ENCODE results near the gene HCN1. TPM values are rescaled to one million over a fixed set of nuclear protein-coding genes. Genes with fewer than 3 reads are reported as not detected.
A peak's percentile ranks its signal among the peaks of the same experiment; 100 is the strongest.
"Not testable (repeated sequence)": the region's sequence is repeated elsewhere in the genome, so short reads cannot be mapped to it uniquely, and the experiment has no call there.

Gene HCN1
- total RNA-seq, 1 experiment from 2014 or later = not detected

- in situ Hi-C loops (cut with HindIII; ENCODE audit: low pct_unique_long_range_greater_than_20kb, low sequenced_read_pairs) = no loop called here
- no peak for DNase-seq (ENCODE audit: low read depth)
Measured at GRCh38 chr5:45627076-45627656, 69.0 kb downstream of the HCN1 start.

DNA sequence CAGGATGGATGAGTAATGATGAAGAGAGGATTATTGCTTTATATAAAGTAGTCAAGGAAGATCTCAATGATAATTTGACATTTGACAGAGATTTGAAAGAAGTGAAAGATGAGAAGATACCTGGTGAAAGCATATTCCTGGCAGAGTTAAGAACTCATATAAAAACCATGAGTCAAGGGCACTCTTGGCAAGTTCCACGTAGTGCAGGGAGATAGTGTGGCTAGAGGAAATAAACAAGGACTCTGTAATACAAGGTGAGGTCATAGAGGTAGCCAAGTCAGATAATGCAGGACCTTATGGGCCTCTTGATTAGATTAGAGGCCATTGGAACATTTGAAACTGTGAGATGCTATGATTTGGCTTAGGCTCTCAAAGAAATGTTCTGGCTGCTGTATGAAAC, 72.3 kb downstream of the HCN1 start:
- in situ Hi-C loops (cut with HindIII; ENCODE audit: low pct_unique_long_range_greater_than_20kb, low sequenced_read_pairs) = no loop called here

DNA sequence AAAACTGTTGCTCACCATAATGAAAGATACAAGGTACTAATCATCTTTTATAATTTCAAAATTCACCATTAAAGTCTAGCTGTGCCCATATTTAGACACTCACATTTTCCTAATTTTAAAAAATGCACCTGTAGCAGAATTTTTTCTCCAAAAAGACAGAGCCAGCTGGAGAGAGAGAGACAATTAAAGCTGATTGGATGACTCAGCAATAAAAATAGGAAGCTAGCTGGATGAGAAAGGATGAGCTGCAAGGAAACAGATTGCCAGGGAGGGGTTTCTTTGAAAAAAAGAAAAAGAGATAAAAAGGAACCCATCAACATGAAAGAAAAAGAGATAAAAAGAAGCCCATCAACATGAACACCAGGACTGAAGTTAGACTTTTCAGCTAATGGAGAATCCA, 73.8 kb downstream of the HCN1 start:
- in situ Hi-C loops (cut with HindIII; ENCODE audit: low pct_unique_long_range_greater_than_20kb, low sequenced_read_pairs) = no loop called here
- DNase-seq (ENCODE audit: low read depth) = no peak

More for the DNA sequence above, 72.3 kb downstream of the HCN1 start:
- no peak for DNase-seq (ENCODE audit: low read depth)

DNA sequence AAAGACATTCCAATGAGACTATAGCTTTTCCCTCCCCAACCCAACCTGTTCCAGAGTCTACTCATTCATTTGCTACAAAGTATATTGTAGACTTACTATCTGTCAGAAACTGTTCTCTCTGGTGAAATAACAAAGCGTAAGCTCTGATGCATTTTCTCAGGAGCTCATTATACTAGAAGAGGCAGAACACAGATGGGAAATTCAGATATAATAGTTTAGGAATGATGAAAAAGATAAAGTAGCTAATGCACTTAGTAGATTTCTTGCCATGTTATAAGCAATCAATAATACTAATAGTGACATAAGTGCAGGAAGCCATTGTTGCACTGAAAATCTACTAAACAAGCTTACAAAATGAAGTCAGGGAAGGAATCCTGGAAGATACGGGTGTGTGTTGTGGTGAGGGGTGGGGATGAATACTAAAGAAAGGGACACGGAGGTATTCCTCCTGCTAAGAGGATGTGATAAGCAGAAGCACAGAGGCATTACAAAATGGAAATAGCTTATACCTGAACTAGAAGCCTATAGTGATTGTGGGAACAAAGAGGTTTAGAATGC, 78.2 kb downstream of the HCN1 start:
- in situ Hi-C loops (cut with HindIII; ENCODE audit: low pct_unique_long_range_greater_than_20kb, low sequenced_read_pairs) = no loop called here

DNA sequence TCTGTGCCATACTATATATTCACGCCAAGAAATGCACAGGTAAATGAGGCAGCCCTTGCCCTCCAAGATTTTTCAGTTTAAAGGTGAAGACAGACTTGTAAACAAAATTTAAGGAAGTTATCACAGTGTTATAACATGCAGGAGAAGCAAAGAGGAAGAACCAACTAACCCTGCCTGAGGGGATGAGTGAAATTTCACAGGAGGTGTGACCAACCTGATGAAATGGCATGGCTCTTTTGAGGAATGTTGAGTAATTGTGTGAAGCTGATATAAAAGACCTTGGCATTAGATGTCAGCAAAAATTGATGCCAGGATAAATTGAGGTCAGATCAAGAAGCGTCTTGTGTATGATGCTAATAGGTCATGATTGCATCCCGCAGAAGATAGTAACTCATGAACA, 86.5 kb downstream of the HCN1 start:
- DNase-seq (ENCODE audit: low read depth) = no peak
- in situ Hi-C loops (cut with HindIII; ENCODE audit: low pct_unique_long_range_greater_than_20kb, low sequenced_read_pairs) = no loop called here

More for the DNA sequence above, 78.2 kb downstream of the HCN1 start:
- DNase-seq (ENCODE audit: low read depth) = no peak

DNA sequence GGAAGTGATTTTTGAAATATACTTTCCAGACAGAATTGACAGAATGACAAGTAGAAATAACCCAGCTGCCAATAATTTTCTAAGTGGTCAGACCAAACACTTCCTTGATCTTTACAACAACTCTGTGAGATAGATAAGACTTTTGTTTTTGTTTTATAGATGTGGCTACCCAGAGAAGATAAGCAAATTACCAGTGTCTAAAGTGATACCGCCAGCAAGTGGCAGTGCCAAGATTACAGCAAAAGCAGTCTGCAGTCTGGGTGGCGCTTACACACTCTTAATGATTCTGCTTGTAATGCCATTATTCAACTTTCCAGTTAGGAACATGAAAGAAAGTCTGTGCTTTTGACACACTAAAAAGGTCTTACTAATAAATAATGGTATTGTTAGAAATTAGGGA, 92.1 kb downstream of the HCN1 start:
- in situ Hi-C loops (cut with HindIII; ENCODE audit: low pct_unique_long_range_greater_than_20kb, low sequenced_read_pairs) = no loop called here

DNA sequence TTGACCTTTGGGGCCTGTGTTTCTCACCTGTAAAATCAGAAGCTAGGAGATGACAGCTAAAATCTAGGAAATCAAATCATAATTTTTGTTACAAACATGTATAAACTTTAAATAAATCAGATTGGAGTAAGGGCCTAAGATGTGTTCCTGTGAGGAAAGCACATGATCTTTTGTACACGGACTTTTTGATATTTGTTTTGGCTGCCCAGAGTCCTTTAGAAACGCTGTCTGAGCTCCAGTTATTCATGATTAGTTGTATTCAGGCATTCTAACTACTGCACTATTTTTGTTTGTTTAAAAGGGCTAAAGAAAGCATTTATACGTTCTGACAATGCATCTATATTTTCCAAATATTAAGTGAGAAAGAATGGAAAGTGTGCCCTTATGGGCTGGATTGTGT, 94.8 kb downstream of the HCN1 start:
- in situ Hi-C loops (cut with HindIII; ENCODE audit: low pct_unique_long_range_greater_than_20kb, low sequenced_read_pairs) = no loop called here
- DNase-seq (ENCODE audit: low read depth) = no peak

More for the DNA sequence above, 92.1 kb downstream of the HCN1 start:
- DNase-seq (ENCODE audit: low read depth) = no peak

DNA sequence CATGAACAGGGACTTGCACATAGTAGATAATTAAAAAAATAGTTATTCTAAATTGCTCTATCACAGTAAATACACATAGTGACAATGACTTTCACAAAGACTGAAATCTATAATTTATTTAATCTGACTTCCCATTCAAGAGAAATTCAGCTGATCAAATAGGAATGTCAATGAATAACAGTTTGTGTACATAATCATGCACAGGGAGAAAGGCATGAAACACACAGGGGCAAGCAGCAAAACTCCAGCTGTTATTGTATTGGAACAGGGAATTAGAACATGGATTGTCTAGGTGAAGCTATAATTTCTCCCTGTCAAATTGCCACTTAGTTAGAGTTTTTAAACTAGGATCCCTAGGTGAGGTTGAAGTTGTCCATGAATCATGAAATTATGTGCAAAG, 99.9 kb downstream of the HCN1 start:
- no peak for DNase-seq (ENCODE audit: low read depth)
- in situ Hi-C loops (cut with HindIII; ENCODE audit: low pct_unique_long_range_greater_than_20kb, low sequenced_read_pairs) = no loop called here

GRCh38 chr5:45586001-45586400, 110.2 kb downstream of the HCN1 start:
- in situ Hi-C loops (cut with HindIII; ENCODE audit: low pct_unique_long_range_greater_than_20kb, low sequenced_read_pairs); DNase-seq (ENCODE audit: low read depth): not testable (repeated sequence)

GRCh38 chr5:45578270-45578669, 117.9 kb downstream of the HCN1 start:
- in situ Hi-C loops (cut with HindIII; ENCODE audit: low pct_unique_long_range_greater_than_20kb, low sequenced_read_pairs) = no loop called here
- DNase-seq (ENCODE audit: low read depth) = peak; percentile 41

- in situ Hi-C loops (cut with HindIII; ENCODE audit: low pct_unique_long_range_greater_than_20kb, low sequenced_read_pairs) = no loop called here
- DNase-seq (ENCODE audit: low read depth) = no peak
Measured at GRCh38 chr5:45568813-45569212, 127.4 kb downstream of the HCN1 start.

- no peak for DNase-seq (ENCODE audit: low read depth)
- in situ Hi-C loops (cut with HindIII; ENCODE audit: low pct_unique_long_range_greater_than_20kb, low sequenced_read_pairs) = no loop called here
Measured at GRCh38 chr5:45542421-45542820, 153.8 kb downstream of the HCN1 start.

DNA sequence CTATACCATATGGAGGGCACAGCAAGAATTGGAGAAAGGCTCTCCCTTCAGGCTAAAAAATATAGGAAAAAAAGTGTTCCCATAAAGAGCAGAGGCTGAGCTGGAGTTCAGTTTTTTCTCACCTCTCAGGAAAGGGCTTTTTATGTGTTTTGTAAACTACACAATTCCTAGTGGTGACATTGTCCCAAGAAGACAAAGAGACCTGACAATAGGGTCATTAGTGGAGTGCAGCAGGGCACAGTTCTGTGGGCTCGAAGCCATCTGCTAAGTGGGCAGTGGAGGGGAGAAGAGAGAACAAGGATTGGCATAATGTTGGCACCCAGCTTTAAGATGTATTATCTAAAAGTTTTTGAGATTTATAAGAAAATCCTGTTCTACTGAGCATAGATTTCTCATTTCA, 162.5 kb downstream of the HCN1 start:
- no peak for DNase-seq (ENCODE audit: low read depth)
- in situ Hi-C loops (cut with HindIII; ENCODE audit: low pct_unique_long_range_greater_than_20kb, low sequenced_read_pairs) = no loop called here

GRCh38 chr5:45532826-45533624, 163.2 kb downstream of the HCN1 start:
- no peak for DNase-seq (ENCODE audit: low read depth)
- in situ Hi-C loops (cut with HindIII; ENCODE audit: low pct_unique_long_range_greater_than_20kb, low sequenced_read_pairs) = no loop called here

- DNase-seq (ENCODE audit: low read depth) = peak; percentile 20
- in situ Hi-C loops (cut with HindIII; ENCODE audit: low pct_unique_long_range_greater_than_20kb, low sequenced_read_pairs) = no loop called here
Measured at GRCh38 chr5:45521067-45521466, 175.1 kb downstream of the HCN1 start.

DNA sequence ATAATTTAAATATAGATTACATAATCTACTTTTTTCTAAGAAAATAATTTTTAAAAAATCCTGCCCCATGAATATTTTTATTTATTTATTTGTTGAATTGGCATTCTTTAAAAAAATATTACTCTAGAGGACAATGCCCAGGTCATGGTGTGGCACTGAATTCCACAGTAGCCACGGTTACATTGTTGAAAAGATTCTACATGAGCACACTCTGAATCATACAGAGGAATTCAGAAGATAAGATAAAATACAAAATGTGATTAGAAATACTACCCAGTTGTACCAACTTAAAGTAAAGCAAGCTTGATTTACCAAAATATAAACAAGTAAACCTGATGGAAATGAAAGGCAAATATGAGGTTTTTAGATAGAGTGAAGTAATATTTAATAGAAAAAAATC, 183.7 kb downstream of the HCN1 start:
- in situ Hi-C loops (cut with HindIII; ENCODE audit: low pct_unique_long_range_greater_than_20kb, low sequenced_read_pairs) = no loop called here

DNA sequence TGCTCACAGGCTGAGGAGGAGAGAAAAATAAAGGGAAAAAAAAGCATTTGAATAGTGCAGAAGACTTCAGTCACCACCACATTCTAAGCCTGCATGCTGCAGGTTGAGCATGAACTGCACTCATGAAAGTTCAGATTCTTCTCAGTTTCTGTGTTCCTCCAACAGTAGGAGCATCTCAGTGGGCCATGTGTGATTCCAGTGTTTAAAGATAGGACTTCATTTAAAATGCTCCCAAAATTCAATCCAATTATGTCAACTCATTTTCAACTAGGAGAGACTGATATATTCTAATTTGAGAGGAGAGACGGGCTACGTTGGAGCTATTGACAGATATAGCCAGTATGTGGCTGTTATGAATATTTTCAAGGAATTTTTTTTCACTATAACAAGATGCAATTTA, 186.8 kb downstream of the HCN1 start:
- DNase-seq (ENCODE audit: low read depth) = no peak
- in situ Hi-C loops (cut with HindIII; ENCODE audit: low pct_unique_long_range_greater_than_20kb, low sequenced_read_pairs) = no loop called here

More for the DNA sequence above, 183.7 kb downstream of the HCN1 start:
- no peak for DNase-seq (ENCODE audit: low read depth)

DNA sequence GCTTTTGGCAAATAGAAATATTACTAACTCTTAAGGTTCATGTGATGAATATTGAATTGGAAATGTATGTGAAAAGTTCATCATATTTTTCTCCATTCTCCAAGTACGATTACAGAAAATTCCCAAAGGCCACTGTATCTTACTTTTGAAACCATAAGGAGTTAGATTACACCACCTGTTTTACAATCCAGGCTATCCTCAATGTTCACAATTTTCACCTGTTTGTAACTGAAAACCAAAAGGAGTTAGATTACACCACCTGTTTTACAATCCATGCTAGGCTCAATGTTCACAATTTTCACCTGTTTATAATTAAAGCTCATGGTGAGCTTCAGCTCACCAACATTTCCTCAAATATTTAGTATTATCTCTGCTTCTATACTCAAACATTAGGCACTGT, 188.0 kb downstream of the HCN1 start:
- in situ Hi-C loops (cut with HindIII; ENCODE audit: low pct_unique_long_range_greater_than_20kb, low sequenced_read_pairs) = no loop called here
- no peak for DNase-seq (ENCODE audit: low read depth)

DNA sequence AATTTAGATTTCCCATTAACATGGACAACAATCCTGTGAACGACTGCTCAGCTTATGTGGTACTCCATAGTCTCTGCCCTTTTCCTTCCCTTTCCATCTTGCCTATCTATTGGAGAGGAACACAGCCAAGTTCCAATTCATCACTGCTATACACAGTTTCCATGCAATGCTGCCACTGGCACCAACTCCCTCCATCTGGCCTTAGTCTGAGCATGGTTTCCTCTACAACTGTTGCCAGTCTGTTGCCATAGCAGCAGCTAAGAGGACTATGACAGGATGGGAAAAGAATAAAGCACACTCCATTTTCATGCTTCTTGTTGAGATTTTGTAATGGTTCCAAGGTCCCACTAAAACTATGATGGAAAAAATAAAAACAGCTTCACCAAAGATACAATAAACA, 189.0 kb downstream of the HCN1 start:
- DNase-seq (ENCODE audit: low read depth) = no peak
- in situ Hi-C loops (cut with HindIII; ENCODE audit: low pct_unique_long_range_greater_than_20kb, low sequenced_read_pairs) = no loop called here

GRCh38 chr5:45499006-45499405, 197.2 kb downstream of the HCN1 start:
- DNase-seq (ENCODE audit: low read depth); in situ Hi-C loops (cut with HindIII; ENCODE audit: low pct_unique_long_range_greater_than_20kb, low sequenced_read_pairs): not testable (repeated sequence)
